Measurements from ENCODE around the gene ULBP3.

GRCh38 chr6:150057501-150057951 lies 11.4 kb downstream of the ULBP3 start:
- TF ChIP-seq CTCF (IDR thresholded peaks at IDR 0.05; ENCODE audit: insufficient read depth, low read length, poor library complexity, severe bottlenecking) (no peak), EZH2phosphoT487 (conservative IDR thresholded peaks at IDR 0.05; ENCODE audit: low read length) (no peak)
